C4-2B (cell line): ENCODE data around the gene HMGN4.

Experiments
- ZFX ChIP-seq: fragments of 450-650 bp; IDR thresholded peaks from 2 replicates; pipeline ENCODE4 v1.6.1; 2017
- TF ChIP-seq, protein P1 (sequence below): fragments of 450-650 bp; conservative IDR thresholded peaks from 2 replicates; pipeline ENCODE4 v1.5.1; 2017; ENCODE audit warnings: mild to moderate bottlenecking

DNA sequence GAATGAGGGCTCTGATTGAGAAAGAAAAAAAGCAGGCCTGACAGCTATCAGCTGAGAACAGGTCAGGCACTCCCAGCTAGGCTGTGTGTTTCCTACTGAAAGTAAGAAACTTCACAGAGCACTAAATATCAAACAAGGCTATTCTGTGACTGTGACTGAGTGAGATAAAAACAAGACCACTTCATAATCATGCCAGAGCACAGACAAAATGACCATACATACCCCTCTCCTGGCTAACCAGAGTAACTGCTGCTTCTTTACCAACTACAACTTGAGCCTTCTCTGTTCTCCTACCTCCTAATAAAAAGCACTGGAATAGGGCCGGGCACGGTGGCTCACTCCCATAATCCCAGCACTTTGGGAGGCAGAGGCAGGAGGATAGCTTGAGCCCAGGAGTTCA lies 44.9 kb upstream of the HMGN4 start:
- TF ChIP-seq, protein P1, sequence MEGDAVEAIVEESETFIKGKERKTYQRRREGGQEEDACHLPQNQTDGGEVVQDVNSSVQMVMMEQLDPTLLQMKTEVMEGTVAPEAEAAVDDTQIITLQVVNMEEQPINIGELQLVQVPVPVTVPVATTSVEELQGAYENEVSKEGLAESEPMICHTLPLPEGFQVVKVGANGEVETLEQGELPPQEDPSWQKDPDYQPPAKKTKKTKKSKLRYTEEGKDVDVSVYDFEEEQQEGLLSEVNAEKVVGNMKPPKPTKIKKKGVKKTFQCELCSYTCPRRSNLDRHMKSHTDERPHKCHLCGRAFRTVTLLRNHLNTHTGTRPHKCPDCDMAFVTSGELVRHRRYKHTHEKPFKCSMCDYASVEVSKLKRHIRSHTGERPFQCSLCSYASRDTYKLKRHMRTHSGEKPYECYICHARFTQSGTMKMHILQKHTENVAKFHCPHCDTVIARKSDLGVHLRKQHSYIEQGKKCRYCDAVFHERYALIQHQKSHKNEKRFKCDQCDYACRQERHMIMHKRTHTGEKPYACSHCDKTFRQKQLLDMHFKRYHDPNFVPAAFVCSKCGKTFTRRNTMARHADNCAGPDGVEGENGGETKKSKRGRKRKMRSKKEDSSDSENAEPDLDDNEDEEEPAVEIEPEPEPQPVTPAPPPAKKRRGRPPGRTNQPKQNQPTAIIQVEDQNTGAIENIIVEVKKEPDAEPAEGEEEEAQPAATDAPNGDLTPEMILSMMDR = no peak
- TF ChIP-seq ZFX = no peak
